SK-N-SH (cell line): ENCODE results near the gene RETREG2.

Experiments used
- ELF1 ChIP-seq: IDR thresholded peaks from 2 replicates; pipeline ENCODE4 v1.4.0; 2012
- EP300 ChIP-seq, 2 experiments: IDR thresholded peaks; 2 replicates each; pipeline versions ENCODE4 v1.4.0 to v1.6.1; 2012; ENCODE audit warnings: borderline replicate concordance in 1 of 2, low read depth in 1 of 2, low read length in 1 of 2
- FOSL2 ChIP-seq: IDR thresholded peaks from 2 replicates; pipeline ENCODE4 v1.4.0; 2012; ENCODE audit warnings: low read depth, mild to moderate bottlenecking, moderate library complexity, borderline replicate concordance
- TF ChIP-seq, protein P1 (sequence below): fragments of 150-350 bp; IDR thresholded peaks from 2 replicates; pipeline ENCODE4 v1.6.1; 2017; ENCODE audit warnings: antibody characterized with exemption, low read length, low read depth, borderline replicate concordance
- TF ChIP-seq, protein P2 (sequence below): fragments of 200-600 bp; sonication (generic); IDR thresholded peaks from 2 replicates; pipeline ENCODE4 v1.6.1; 2017; ENCODE audit warnings: antibody characterized with exemption, mild to moderate bottlenecking, moderate library complexity

DNA sequence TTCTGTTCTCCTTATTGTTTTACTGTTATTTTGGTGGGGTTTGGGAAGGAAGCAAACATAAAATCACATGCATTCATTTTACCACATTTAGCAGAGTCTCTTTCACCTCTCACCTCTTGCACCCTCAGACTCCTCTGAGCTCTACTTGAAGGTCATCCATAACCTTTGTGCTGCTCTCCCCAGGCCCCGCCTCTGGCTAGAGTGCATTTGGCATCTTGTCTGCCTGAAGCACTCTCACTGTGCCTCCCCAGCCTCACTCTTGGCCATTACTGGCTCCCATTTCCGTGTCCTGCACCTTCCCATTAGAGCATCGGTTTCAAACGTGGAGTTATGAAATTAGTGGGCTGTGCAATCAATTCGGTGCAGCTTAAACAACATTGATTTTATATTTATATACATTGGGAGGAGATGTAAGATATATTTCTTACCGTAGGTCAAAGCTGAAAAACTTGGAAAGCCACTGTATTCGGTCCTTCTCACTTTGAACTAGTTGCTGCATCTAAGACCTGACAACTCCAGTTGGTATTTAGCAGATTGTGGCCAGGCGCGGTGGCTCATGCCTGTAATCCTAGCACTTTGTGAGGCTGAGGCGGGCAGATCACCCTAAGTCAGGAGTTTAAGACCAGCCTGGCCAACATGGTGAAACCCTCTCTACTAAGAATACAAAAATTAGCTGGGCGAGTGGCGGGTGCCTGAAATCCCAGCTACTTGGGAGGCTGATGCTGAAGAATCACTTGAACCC is 21.6 kb downstream of the RETREG2 start:
- TF ChIP-seq, protein P1, sequence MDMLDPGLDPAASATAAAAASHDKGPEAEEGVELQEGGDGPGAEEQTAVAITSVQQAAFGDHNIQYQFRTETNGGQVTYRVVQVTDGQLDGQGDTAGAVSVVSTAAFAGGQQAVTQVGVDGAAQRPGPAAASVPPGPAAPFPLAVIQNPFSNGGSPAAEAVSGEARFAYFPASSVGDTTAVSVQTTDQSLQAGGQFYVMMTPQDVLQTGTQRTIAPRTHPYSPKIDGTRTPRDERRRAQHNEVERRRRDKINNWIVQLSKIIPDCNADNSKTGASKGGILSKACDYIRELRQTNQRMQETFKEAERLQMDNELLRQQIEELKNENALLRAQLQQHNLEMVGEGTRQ: no peak
- TF ChIP-seq, protein P2, sequence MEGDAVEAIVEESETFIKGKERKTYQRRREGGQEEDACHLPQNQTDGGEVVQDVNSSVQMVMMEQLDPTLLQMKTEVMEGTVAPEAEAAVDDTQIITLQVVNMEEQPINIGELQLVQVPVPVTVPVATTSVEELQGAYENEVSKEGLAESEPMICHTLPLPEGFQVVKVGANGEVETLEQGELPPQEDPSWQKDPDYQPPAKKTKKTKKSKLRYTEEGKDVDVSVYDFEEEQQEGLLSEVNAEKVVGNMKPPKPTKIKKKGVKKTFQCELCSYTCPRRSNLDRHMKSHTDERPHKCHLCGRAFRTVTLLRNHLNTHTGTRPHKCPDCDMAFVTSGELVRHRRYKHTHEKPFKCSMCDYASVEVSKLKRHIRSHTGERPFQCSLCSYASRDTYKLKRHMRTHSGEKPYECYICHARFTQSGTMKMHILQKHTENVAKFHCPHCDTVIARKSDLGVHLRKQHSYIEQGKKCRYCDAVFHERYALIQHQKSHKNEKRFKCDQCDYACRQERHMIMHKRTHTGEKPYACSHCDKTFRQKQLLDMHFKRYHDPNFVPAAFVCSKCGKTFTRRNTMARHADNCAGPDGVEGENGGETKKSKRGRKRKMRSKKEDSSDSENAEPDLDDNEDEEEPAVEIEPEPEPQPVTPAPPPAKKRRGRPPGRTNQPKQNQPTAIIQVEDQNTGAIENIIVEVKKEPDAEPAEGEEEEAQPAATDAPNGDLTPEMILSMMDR: no peak
- TF ChIP-seq FOSL2 (no peak), ELF1 (no peak), EP300 (IDR thresholded peaks at IDR 0.05; ENCODE audit: borderline replicate concordance in 1 of 2, low read depth in 1 of 2, low read length in 1 of 2) (no peak)
